Subcutaneous abdominal adipose tissue (tissue), 5 donors: ENCODE data around the gene AADACL3.

Experiments used
- H3K27ac ChIP-seq: one replicate; pipeline ENCODE4 v1.7.0; 2013; ENCODE audit warnings: low read depth, mild to moderate bottlenecking, inconsistent platforms, low read length, moderate library complexity
- H3K27me3 ChIP-seq, 5 donors: one replicate each; pipeline ENCODE4 v1.7.0; 2013; ENCODE audit warnings: low read length in 5 of 5, inconsistent platforms in 1 of 5; ENCODE audit not compliant: control insufficient read depth in 5 of 5, insufficient read depth in 4 of 5
- H3K36me3 ChIP-seq, 5 donors: one replicate each; pipeline ENCODE4 v1.7.0; 2013; ENCODE audit warnings: low read length in 5 of 5; ENCODE audit not compliant: control insufficient read depth in 5 of 5, insufficient read depth in 5 of 5
- H3K4me1 ChIP-seq, 5 donors: one replicate each; pipeline ENCODE4 v1.7.0; 2013; ENCODE audit warnings: low read length in 5 of 5, mild to moderate bottlenecking in 3 of 5, moderate library complexity in 1 of 5; ENCODE audit not compliant: control insufficient read depth in 5 of 5, insufficient read depth in 5 of 5
- H3K4me3 ChIP-seq, 5 donors: one replicate each; pipeline ENCODE4 v1.7.0; 2013; ENCODE audit warnings: low read length in 5 of 5, low read depth in 1 of 5
- H3K9ac ChIP-seq, 5 donors: one replicate each; pipeline ENCODE4 v1.7.0; 2013; ENCODE audit warnings: low read length in 5 of 5, mild to moderate bottlenecking in 4 of 5, moderate library complexity in 3 of 5
- H3K9me3 ChIP-seq, 5 donors: one replicate each; pipeline ENCODE4 v1.7.0; 2013; ENCODE audit warnings: low read length in 5 of 5; ENCODE audit not compliant: control insufficient read depth in 5 of 5
- donor health status: healthy.
- donor health status: healthy.
- donor health status: healthy.
- donor health status: healthy.
- donor health status: healthy.

AADACL3 gene

DNA sequence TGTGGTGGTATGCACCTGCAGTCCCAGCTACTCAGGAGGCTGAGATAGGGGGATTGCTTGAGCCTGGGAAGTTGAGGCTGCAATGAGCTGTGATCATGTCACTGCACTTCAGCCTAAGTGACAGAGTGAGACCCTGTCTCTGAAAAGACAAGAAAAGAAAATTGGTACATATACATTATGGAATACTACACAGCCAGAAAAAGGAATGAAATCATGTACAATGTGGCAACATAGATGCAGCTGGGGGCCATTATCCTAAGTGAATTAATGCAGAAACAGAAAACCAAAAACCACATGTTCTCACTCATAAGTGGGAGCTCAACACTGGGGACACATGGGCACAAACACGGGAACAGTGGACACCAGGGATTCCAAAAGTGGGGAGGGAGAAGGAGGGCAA is 23.0 kb downstream of the AADACL3 start:
- Histone ChIP-seq H3K36me3 (no peaks in the 10 kb centered on the region), H3K4me1 (peaks cover 0 to 7% (median 0%) of the 10 kb centered on the region in 5 donors), H3K9ac (no peak overlapping the region), H3K9me3 (peaks cover 0 to 3% (median 0%) of the 10 kb centered on the region in 5 donors), H3K27ac (no peak overlapping the region), H3K4me3 (no peak overlapping the region), H3K27me3 (no peaks in the 10 kb centered on the region)

DNA sequence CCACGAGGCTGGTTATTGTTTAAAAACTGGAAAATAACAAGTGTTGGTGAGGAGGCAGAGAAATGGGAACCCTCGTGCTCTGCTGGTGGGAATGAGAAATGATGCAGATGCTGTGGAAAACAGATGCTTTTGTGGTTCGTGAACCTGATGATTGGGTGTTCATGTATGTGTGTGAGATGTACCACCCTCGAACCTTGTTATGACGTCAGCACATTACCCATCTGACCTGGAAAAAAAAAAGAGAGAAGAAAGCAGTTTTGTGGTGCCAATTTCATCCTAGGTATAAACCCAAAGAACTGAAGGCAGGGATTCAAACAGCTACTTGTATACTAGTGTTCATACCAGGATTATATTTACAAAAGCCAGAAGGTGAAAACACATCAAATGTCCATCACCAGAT is 23.7 kb downstream of the AADACL3 start:
- Histone ChIP-seq H3K27me3 (no peaks in the 10 kb centered on the region), H3K9ac (no peak overlapping the region), H3K9me3 (peaks cover 0 to 3% (median 0%) of the 10 kb centered on the region in 5 donors), H3K36me3 (no peaks in the 10 kb centered on the region), H3K4me3 (no peak overlapping the region), H3K4me1 (peaks cover 0 to 6% (median 0%) of the 10 kb centered on the region in 5 donors), H3K27ac (no peak overlapping the region)

DNA sequence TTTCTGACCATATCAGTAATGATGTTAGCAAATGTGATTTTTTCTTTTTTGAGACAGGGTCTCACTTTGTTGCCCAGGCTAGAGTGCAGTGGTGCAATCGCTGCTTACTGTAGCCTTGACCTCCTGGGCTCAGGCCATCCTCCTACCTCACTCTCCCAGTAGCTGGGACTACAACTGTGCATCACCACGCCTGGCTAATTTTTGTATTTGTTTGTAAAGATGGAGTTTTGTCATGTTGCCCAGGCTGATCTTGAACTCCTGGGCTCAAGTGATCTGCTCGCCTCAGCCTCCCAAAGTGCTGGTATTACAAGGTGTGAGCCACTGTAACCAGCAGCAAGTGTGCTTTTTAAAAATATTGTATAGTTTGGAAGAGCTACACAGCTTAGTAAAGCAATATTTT is 26.0 kb downstream of the AADACL3 start:
- no peak overlapping the region for H3K4me3 ChIP-seq
- no peaks in the 10 kb centered on the region for H3K36me3 ChIP-seq
- H3K9ac ChIP-seq, result no peak overlapping the region
- H3K4me1 ChIP-seq, result peaks cover 0 to 16% (median 5%) of the 10 kb centered on the region in 5 donors
- H3K27ac ChIP-seq, result no peak overlapping the region
- H3K27me3 ChIP-seq, result no peaks in the 10 kb centered on the region
- peaks cover 0 to under 1% (median 0%) of the 10 kb centered on the region in 5 donors for H3K9me3 ChIP-seq

DNA sequence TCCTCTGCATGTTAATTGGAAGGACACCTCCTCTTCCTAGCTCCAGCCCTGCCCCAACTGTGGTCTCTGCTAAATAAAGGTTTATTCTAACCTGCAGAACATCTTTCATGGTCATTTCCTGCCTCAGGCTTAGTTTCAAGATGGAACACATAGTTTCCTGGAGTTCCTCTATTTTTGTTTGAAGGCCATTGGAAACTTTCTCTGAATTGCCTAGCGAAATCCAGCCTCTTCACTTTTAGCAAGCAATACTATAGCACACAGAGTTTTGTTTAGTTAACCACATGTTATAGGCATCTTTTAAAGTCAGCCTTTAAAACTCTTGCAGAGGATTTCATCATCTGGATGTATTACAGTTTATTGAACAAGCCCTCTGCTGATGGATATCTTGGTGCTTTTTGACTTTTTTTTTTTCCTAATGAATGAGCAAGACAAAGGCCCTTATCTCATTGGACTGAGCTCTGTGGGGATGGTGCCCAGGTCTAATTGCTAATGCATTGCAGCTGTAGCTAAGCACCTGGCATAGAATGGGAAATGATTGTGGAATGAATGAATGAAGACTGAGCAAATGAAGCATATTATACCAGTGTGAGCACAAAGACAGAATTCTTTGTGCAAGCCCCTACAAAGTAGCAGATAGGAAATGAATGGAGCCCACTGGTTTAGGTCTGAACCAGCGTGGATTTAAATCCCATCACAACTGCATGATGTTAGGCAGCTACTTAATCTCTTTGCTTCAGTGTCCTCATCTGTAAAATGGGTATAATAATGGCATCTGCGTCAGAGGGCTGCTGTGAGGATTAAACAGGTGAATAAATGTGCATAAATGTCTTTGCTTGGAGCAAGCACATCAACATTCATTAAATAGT is 29.4 kb downstream of the AADACL3 start:
- no peaks in the 10 kb centered on the region for H3K36me3 ChIP-seq
- H3K9ac ChIP-seq, result no peak overlapping the region
- peaks cover 7 to 28% (median 18%) of the 10 kb centered on the region in 5 donors for H3K9me3 ChIP-seq
- H3K27me3 ChIP-seq, result no peaks in the 10 kb centered on the region
- no peak overlapping the region for H3K4me3 ChIP-seq
- H3K4me1 ChIP-seq, result peaks cover 0 to 21% (median 5%) of the 10 kb centered on the region in 5 donors
- H3K27ac ChIP-seq, result no peak overlapping the region

DNA sequence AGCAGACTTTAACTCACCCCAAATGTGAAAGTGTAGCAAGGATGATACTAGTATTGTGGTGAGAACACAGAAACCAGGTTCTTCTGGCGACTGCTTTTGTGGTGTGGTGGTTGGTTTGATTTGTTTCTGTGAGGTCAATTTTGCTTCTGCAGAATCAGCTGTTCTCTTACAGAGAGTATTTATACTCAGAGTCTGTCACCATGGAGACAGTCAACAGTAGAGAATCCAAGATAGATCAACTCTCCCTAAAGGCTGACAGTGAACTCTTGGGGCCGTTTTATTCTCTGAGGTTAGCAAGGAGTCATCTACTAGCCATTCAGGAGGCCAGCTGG is 30.0 kb downstream of the AADACL3 start, which contains the start of gene CFAP107:
Gene CFAP107 (plus strand): TSS at position 209 of the 332 bp plus-strand sequence. CDS start 231 bp downstream, outside the sequence.
- Histone ChIP-seq H3K4me1 (peaks cover 0 to 21% (median 5%) of the 10 kb centered on the region in 5 donors), H3K27me3 (no peaks in the 10 kb centered on the region), H3K9ac (no peak within 1 kb of the TSS), H3K36me3 (no peaks in the 10 kb centered on the region), H3K4me3 (no peak within 1 kb of the TSS), H3K27ac (no peak within 1 kb of the TSS), H3K9me3 (peaks cover 7 to 29% (median 20%) of the 10 kb centered on the region in 5 donors)

DNA sequence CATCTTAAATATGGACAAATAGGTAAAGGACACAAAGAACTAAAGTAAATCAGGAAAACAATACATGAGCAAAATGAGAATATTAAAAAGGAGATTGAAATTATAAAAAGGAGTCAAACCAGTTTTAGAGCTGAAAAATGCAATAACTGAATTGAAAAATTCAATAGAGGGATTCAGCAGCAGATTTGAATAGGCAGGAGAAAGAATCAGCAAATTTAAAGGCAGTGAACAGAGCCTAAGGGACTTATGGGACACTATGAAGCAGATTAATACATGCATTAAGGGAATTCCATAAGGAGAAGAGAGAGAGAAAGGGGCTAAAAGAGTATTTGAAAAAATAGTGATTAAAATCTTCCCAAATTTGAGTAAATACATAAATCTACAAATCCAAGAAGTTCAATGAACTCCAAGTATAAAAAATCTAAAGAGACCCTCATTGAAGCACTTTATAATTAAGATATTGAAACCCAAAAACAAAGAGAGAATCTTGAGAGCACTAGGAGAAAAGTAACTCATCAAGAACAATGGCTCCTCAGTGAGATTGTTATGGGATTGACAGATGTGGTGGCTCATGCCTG is 33.0 kb downstream of the AADACL3 start:
- Histone ChIP-seq H3K9ac (no peak overlapping the region), H3K4me1 (peaks cover 0 to 25% (median 5%) of the 10 kb centered on the region in 5 donors)

DNA sequence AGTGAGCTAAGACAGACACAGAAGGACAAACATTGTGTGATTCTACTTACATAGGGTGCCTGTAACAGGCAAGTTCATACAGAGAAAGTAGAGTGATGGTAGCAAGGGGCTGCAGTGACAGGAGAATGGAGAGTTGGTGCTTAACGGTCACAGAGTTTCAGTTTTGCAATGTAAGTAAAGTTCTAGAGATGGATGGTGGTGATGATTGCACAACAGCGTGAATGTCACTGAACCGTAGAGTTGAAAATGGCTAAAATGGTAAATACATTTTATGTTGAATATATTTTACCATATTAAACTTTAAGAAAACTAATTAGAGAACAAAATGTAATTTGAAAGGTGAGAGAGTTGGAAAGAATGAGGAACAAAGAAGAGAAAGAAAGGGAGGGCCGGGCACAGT is 38.8 kb downstream of the AADACL3 start:
- H3K27me3 ChIP-seq, result peaks cover 0 to 11% (median 6%) of the 10 kb centered on the region in 5 donors
- H3K9ac ChIP-seq, result no peak overlapping the region
- H3K4me3 ChIP-seq, result no peak overlapping the region
- peaks cover 0 to 5% (median under 1%) of the 10 kb centered on the region in 5 donors for H3K9me3 ChIP-seq
- H3K27ac ChIP-seq, result no peak overlapping the region
- peaks cover 0 to 9% (median 0%) of the 10 kb centered on the region in 5 donors for H3K4me1 ChIP-seq
- no peaks in the 10 kb centered on the region for H3K36me3 ChIP-seq

More for the DNA sequence above, 33.0 kb downstream of the AADACL3 start:
- Histone ChIP-seq H3K9me3 (peaks cover 7 to 29% (median 20%) of the 10 kb centered on the region in 5 donors), H3K4me3 (no peak overlapping the region), H3K27me3 (no peaks in the 10 kb centered on the region), H3K27ac (no peak overlapping the region), H3K36me3 (no peaks in the 10 kb centered on the region)

DNA sequence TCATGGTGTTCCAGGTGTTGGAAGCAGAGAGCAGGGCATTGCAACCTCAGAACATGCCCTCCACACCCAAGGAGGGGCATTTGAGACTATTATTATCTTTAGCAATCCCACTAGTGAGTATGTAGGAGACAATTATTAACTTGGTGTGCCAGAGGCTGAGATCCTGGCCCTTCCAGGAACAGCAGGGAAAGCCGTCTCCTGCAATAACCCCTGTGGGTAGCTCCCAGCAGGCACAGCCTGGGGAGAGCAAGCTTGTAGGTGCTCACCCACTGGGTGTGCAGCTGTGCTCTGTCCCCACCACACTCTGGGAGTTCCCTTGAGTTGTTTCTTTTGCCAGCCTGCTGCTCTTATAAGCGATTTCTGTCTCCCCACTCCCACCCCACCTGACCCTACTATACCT is 40.4 kb downstream of the AADACL3 start:
- no peaks in the 10 kb centered on the region for H3K36me3 ChIP-seq
- H3K4me3 ChIP-seq, result no peak overlapping the region
- peaks cover 0 to 9% (median 0%) of the 10 kb centered on the region in 5 donors for H3K4me1 ChIP-seq
- peaks cover 0 to 11% (median 8%) of the 10 kb centered on the region in 5 donors for H3K27me3 ChIP-seq
- H3K27ac ChIP-seq, result no peak overlapping the region
- H3K9ac ChIP-seq, result no peak overlapping the region
- H3K9me3 ChIP-seq, result no peaks in the 10 kb centered on the region

DNA sequence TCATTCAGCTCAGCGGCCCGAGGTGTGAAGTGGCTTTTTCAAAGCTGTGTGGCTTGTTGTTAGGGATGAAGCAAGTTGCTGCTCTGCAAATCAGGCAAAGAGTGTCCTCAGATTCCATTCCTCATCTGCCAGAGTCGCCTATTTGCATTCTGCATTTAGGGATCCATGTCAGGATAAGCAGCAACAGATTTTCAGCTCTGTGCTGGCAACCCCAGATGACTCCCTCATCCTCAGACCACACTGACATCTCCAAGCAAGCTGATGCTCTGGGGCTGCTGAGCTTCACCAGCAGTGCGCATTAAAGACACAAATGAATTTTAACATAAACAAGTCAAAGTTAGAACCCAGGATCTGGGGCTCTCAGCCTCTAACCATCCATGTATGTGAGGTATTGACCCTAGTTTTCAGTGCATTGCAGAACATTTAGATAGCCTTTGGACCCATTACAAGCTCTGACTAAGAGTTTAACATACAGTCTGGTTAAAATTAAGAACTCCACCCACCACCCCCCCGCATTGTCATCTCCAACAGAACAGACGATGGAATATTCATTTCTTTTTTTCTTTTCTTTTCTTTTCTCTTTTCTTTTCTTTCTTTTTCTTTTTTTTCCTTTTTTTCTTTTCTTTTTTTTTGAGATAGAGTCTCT is 41.0 kb downstream of the AADACL3 start:
- Histone ChIP-seq H3K9me3 (no peaks in the 10 kb centered on the region), H3K4me1 (peaks cover 0 to 9% (median 0%) of the 10 kb centered on the region in 5 donors), H3K36me3 (no peaks in the 10 kb centered on the region), H3K4me3 (no peak overlapping the region), H3K27ac (no peak overlapping the region), H3K9ac (no peak overlapping the region), H3K27me3 (peaks cover 0 to 11% (median 9%) of the 10 kb centered on the region in 5 donors)

DNA sequence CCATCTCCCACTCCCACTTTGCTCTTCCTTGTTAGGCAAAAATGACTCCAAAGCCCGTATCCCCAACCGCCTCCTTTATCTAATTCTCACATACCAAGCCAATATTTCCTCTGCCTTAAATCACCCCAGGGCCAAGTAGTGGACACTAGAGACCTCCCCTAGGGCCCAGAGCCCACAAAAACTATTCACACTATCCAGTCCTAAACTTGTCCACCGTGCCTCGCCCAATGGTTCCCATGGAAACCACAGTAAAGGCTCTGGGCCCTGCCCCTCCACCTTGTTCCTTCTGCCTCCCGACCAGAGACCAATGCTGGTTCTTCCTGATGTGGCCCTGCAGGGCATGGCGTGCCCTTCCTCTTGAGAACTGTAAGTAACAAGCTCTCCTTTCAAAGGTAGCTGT is 41.9 kb downstream of the AADACL3 start:
- Histone ChIP-seq H3K9me3 (no peaks in the 10 kb centered on the region), H3K9ac (no peak overlapping the region), H3K4me3 (no peak overlapping the region), H3K36me3 (no peaks in the 10 kb centered on the region), H3K27ac (no peak overlapping the region), H3K27me3 (peaks cover 0 to 11% (median 9%) of the 10 kb centered on the region in 5 donors), H3K4me1 (peaks cover 0 to 5% (median 0%) of the 10 kb centered on the region in 5 donors)
